Tibial nerve (tissue), 4 donors: Measurements from ENCODE around the gene PGR. TPM values are rescaled to one million over a fixed set of nuclear protein-coding genes. Genes with fewer than 3 reads are reported as not detected.

Source experiments
- DNase-seq, 2 donors: peaks; one replicate each; pipeline ENCODE4 v3.0.0-alpha.2; 2019; ENCODE audit warnings: low spot score in 2 of 2
- H3K27ac ChIP-seq, 4 donors: fragments of 200-600 bp; sonication (generic) in 3 of 4; one replicate each; pipeline ENCODE4 v1.5.1; 2017 to 2019; ENCODE audit warnings: mild to moderate bottlenecking in 1 of 4
- H3K27me3 ChIP-seq, 2 donors: fragments of 200-600 bp; sonication (generic) in 1 of 2; one replicate each; pipeline versions ENCODE4 v1.5.1 to v1.6.0; 2017 to 2019
- H3K36me3 ChIP-seq, 3 donors: fragments of 200-600 bp; sonication (generic); one replicate each; pipeline ENCODE4 v1.5.1; 2018 to 2019
- H3K4me1 ChIP-seq, 4 donors: fragments of 200-600 bp; sonication (generic) in 3 of 4; one replicate each; pipeline ENCODE4 v1.5.1; 2017 to 2019
- H3K4me3 ChIP-seq, 4 donors: fragments of 200-600 bp; sonication (generic) in 3 of 4; one replicate each; pipeline ENCODE4 v1.5.1; 2017 to 2019; ENCODE audit warnings: mild to moderate bottlenecking in 1 of 4, moderate library complexity in 1 of 4
- H3K9me3 ChIP-seq, 4 donors: fragments of 200-600 bp; sonication (generic) in 3 of 4; one replicate each; pipeline ENCODE4 v1.5.1; 2017 to 2019
- EP300 ChIP-seq, 2 donors: sonication (generic); formaldehyde crosslinking; IDR thresholded peaks; one replicate each; pipeline ENCODE4 v1.6.1; 2017; ENCODE audit warnings: antibody characterized with exemption in 2 of 2, mild to moderate bottlenecking in 1 of 2
- POLR2A ChIP-seq, 2 donors: fragments of 450-650 bp; IDR thresholded peaks; one replicate each; pipeline ENCODE4 v1.6.1; 2017; ENCODE audit warnings: antibody characterized with exemption in 2 of 2, mild to moderate bottlenecking in 2 of 2, moderate library complexity in 2 of 2
- WGBS, 2 donors: methylation state at CpG; one replicate each; pipeline ENCODE4 v1.1.5; 2018; 5-methylcytosine and 5-hydroxymethylcytosine counted together
- total RNA-seq, 4 donors: library from RNA; depleted of rRNA; stranded (reverse); fragments of >200 nt; gene quantifications; one replicate each; pipeline ENCODE4 v1.1.0, GENCODE V29; 2016
- TF ChIP-seq, protein P1 (sequence below), 5 experiments: fragments of 200-600 bp in 3 of 5; fragments of 450-650 bp in 2 of 5; sonication (generic) in 3 of 5; IDR thresholded peaks; one replicate each; pipeline ENCODE4 v1.5.1; 2016 to 2019; ENCODE audit warnings: antibody characterized with exemption in 5 of 5, mild to moderate bottlenecking in 3 of 5, moderate library complexity in 2 of 5

PGR gene
- total RNA-seq, 4 donors from 2014 or later = 2.0 to 4.8 (median 2.1) TPM

DNA sequence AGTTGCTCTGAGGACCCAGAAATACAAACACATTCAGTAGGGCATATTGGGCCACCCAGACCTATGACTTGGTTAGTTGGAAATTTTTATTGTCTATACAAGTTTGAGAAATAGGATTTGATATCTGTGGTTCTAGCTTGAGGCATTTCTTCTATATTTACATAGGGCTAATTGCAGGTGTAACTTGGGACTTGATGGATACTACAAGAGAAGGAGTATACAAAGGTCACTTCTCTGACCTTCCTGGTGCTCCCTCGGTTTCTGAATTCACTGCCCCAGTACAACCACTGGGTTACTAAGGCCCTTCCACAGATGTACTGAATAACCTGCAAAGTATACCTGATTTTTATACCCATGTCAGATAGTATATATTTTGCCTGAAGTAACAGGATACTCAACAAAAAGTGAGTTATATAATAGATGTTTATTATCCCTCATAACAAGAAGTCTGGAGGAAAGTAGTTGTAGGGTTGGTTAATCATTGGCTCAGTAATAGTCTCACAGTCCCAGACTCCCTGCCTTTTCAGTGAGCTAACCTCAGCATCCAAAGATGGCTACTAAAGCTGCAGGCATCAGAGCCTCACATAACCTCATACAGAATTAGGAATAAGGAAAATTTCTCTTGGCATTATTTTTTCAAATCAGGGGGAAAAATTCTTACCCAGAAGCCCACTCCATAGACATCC, 8.8 kb upstream of the PGR start:
- TF ChIP-seq EP300 (IDR thresholded peaks at IDR 0.05) (no peak), POLR2A (IDR thresholded peaks at IDR 0.05) (no peak)
- TF ChIP-seq, protein P1, sequence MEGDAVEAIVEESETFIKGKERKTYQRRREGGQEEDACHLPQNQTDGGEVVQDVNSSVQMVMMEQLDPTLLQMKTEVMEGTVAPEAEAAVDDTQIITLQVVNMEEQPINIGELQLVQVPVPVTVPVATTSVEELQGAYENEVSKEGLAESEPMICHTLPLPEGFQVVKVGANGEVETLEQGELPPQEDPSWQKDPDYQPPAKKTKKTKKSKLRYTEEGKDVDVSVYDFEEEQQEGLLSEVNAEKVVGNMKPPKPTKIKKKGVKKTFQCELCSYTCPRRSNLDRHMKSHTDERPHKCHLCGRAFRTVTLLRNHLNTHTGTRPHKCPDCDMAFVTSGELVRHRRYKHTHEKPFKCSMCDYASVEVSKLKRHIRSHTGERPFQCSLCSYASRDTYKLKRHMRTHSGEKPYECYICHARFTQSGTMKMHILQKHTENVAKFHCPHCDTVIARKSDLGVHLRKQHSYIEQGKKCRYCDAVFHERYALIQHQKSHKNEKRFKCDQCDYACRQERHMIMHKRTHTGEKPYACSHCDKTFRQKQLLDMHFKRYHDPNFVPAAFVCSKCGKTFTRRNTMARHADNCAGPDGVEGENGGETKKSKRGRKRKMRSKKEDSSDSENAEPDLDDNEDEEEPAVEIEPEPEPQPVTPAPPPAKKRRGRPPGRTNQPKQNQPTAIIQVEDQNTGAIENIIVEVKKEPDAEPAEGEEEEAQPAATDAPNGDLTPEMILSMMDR (IDR thresholded peaks at IDR 0.05) = no peak
- no peaks in the 10 kb centered on the region for H3K4me1 ChIP-seq
- no peak overlapping the region for H3K4me3 ChIP-seq
- H3K9me3 ChIP-seq = no peaks in the 10 kb centered on the region
- no peak overlapping the region for H3K27ac ChIP-seq
- no peaks in the 10 kb centered on the region for H3K36me3 ChIP-seq
- H3K27me3 ChIP-seq = no peaks in the 10 kb centered on the region
- no peak for DNase-seq
- WGBS, 2 donors = 69 to 74% methylated on average over 1 of the region's 1 CpG

DNA sequence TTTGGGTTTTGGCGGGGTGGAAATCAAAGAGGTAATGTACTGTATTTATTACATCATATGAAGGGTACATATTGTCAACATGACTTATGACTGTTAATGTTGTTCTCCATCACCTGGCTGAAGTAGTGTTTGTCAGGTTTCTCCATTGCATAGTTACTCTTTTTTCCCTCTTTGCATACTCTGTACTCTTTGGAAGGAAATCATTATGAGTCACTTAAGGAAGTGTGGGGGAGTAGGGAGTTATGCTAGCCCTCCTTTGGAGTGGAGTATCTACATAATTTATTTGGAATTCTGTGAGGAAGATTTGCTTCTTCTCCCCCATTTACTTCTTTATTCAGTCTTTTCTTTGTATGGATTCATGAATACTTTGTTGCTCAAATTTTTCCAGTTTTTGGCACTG, 3.6 kb upstream of the PGR start:
- DNase-seq = no peak
- Histone ChIP-seq H3K27me3 (peaks cover 0 to 41% of the 10 kb centered on the region in 2 donors), H3K36me3 (no peaks in the 10 kb centered on the region), H3K4me1 (peaks cover 0 to 16% (median 2%) of the 10 kb centered on the region in 4 donors), H3K27ac (no peak overlapping the region), H3K9me3 (no peaks in the 10 kb centered on the region), H3K4me3 (no peak overlapping the region)
- no peak for TF ChIP-seq POLR2A (IDR thresholded peaks at IDR 0.05)
- WGBS, 2 donors = 100% methylated on average over 1 of the region's 1 CpG

DNA sequence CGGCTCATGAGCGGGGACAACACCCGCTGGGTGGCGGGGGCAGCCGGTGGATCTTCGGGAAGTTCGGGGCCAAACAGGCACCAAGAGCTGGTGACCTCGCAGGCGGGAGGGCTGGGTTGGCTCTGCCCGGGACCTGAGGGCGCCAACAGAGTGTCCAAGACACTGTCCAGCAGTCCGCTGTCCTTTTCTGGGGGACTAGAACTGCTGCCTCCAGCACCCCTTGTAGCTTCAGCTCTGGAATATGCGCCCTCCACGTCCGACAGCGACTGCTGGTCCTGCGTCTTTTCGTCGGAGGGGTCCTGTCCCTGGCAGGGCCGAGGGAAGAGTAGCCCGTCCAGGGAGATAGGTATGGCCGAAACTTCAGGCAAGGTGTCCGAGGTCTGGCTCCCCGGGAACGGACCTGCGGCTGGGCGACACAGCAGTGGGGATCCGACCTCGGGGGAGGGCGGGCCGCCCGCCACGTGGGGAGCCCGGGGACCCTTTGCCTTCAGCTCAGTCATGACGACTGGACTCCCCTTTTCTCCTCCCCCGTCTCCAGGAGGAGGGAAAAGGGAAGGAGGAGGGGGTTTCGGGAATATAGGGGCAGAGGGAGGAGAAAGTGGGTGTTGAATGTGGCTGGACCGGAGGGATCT, 926 bp downstream of the PGR start:
- TF ChIP-seq, protein P1 (IDR thresholded peaks at IDR 0.05) = no peak
- TF ChIP-seq EP300 (IDR thresholded peaks at IDR 0.05) (no peak), POLR2A (IDR thresholded peaks at IDR 0.05) (no peak)
- peak overlapping the region in 3 of 4 donors; percentile 54 to 71 (median 66) for H3K27ac ChIP-seq

DNA sequence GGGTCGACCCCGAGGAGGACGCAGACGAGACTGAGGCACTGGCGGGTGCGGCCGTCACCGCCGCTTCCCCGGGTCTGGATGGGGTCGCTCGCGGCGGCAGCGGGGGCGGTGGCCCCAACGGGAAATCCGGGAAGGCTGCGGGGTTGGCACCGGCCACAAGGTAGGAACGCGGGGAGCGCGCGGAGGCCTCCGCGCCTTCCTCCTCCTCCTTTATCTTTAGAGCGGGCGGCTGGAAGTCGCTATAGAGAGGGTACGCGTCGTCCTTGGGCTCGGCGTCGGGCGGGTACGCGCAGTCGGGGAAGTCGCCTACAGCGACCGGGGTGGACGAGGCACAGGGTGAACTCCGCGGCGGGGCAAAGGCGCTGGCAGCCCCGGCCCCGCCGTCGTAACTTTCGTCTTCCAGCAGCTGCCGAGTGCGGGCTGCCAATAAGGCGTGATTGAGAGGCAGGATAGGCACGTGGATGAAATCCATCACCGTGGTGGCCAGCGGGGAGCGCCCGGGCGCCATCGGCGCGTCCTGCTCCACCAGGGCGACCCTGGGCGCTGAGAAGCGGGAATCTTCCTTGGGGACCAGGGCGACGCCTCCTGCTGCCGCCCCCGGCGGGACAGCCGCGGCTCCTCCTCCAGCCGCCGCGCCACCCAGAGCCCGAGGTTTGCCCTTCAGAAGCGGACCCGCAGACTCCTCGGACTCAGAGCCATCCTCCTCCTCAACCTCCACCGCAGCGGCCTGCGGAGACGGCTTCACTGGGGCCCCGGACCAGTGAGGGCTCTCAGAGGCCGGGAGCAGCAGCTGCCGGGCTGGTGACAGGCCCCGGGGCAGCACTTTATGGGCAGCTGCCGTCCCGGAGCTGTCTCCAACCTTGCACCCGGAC, 1.7 kb downstream of the PGR start:
- Histone ChIP-seq H3K36me3 (no peaks in the 10 kb centered on the region), H3K9me3 (no peaks in the 10 kb centered on the region), H3K4me3 (peak overlapping the region; percentile 41 to 64 (median 54)), H3K27ac (peak overlapping the region; percentile 27 to 71 (median 60)), H3K27me3 (peaks cover 0 to 54% of the 10 kb centered on the region in 2 donors), H3K4me1 (peaks cover 0 to 34% (median 2%) of the 10 kb centered on the region in 4 donors)
- TF ChIP-seq EP300 (IDR thresholded peaks at IDR 0.05) (no peak), POLR2A (IDR thresholded peaks at IDR 0.05) (no peak)
- TF ChIP-seq, protein P1 (IDR thresholded peaks at IDR 0.05) = no peak
- peak in 1 of 2 donors; percentile 11 for DNase-seq
- 0 to 1% methylated on average over 27 to 35 of the region's 93 CpGs for WGBS, 2 donors

More for the DNA sequence above, 926 bp downstream of the PGR start:
- H3K9me3 ChIP-seq = no peaks in the 10 kb centered on the region
- DNase-seq = no peak
- H3K4me1 ChIP-seq = peaks cover 0 to 34% (median 2%) of the 10 kb centered on the region in 4 donors
- peak overlapping the region; percentile 41 to 64 (median 54) for H3K4me3 ChIP-seq
- H3K27me3 ChIP-seq = peaks cover 0 to 54% of the 10 kb centered on the region in 2 donors
- no peaks in the 10 kb centered on the region for H3K36me3 ChIP-seq
- WGBS, 2 donors = 2 to 3% methylated on average over 27 to 37 of the region's 38 CpGs

DNA sequence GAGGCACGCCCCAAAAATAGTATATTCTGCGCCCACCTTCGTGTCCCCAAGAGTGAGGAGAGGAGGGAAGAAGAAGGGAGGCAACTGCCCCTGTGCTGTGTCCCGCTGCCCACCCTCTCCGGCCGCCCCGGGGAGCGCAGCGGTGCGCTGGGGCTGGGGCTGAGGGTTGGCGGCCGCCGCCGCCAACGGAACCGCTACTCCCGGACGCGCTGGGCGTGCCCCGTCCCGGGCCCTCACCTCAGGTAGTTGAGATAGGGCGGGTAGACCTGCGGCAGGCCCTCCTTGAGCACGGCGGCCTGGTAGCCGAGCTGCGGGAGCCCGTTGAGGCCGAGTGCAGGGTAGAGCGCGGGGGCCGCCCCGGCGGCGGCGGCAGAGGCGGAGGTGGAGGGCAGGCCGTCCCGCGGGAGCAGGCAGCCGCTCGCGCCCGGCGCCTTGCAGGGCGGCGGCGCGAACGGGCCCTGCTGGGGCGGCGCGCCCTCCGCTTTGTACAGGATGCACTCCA, 2.4 kb downstream of the PGR start:
- peaks cover 0 to 53% of the 10 kb centered on the region in 2 donors for H3K27me3 ChIP-seq
- DNase-seq = peak in 1 of 2 donors; percentile 14
- H3K27ac ChIP-seq = peak overlapping the region; percentile 27 to 71 (median 58)
- WGBS, 2 donors = 0 to 1% methylated on average over 18 to 48 of the region's 55 CpGs
- H3K4me3 ChIP-seq = peak overlapping the region; percentile 41 to 64 (median 54)
- H3K9me3 ChIP-seq = no peaks in the 10 kb centered on the region
- no peak for TF ChIP-seq POLR2A (IDR thresholded peaks at IDR 0.05)
- no peak for TF ChIP-seq EP300 (IDR thresholded peaks at IDR 0.05)
- TF ChIP-seq, protein P1 (IDR thresholded peaks at IDR 0.05) = no peak
- peaks cover 0 to 34% (median 2%) of the 10 kb centered on the region in 4 donors for H3K4me1 ChIP-seq
- H3K36me3 ChIP-seq = no peaks in the 10 kb centered on the region
